Gastrocnemius medialis (tissue), 4 donors: ENCODE measurements around the gene MME.

Source experiments
- CTCF ChIP-seq, 5 experiments: fragments of 450-650 bp in 3 of 5; fragments of 200-600 bp in 2 of 5; sonication (generic) in 2 of 5; IDR thresholded peaks in 4 of 5; conservative IDR thresholded peaks in 1 of 5; 1 replicate in 4 of 5; 2 replicates in 1 of 5; pipeline ENCODE4 v1.5.1; 2016 to 2019; ENCODE audit warnings: antibody characterized with exemption in 5 of 5, mild to moderate bottlenecking in 3 of 5, moderate library complexity in 3 of 5
- POLR2A ChIP-seq, 2 donors: fragments of 450-650 bp; IDR thresholded peaks; one replicate each; pipeline ENCODE4 v1.6.1; 2017; ENCODE audit warnings: antibody characterized with exemption in 2 of 2, mild to moderate bottlenecking in 2 of 2, moderate library complexity in 2 of 2

- TF ChIP-seq CTCF (IDR thresholded peaks at IDR 0.05 in 4 of 5, conservative IDR thresholded peaks at IDR 0.05 in 1 of 5) (no peak), POLR2A (IDR thresholded peaks at IDR 0.05) (no peak)
Measured at GRCh38 chr3:155078711-155079467, 1.2 kb upstream of the MME start.
